ENCODE results near the gene MST1. TPM values are rescaled to one million over a fixed set of nuclear protein-coding genes. Genes with fewer than 3 reads are reported as not detected.
A peak's percentile ranks its signal among the peaks of the same experiment; 100 is the strongest.
"Not testable (repeated sequence)": the region's sequence is repeated elsewhere in the genome, so short reads cannot be mapped to it uniquely, and the experiment has no call there.

The MST1 gene
- total RNA-seq, 2 experiments from 2014 or later, result 10.7 to 13.1 TPM

- H3K27ac Mint-ChIP-seq; CTCF ChIA-PET; intact Hi-C loops (cut with micrococcal nuclease); DNase-seq; H3K4me3 Mint-ChIP-seq; H3K36me3 Mint-ChIP-seq (ENCODE audit: low read depth); H3K27me3 Mint-ChIP-seq (ENCODE audit: low read depth); H3K9me3 Mint-ChIP-seq: not testable (repeated sequence)
- peaks cover 21% of the 10 kb centered on the region for H3K4me1 Mint-ChIP-seq (ENCODE audit: low read depth)
These were observed 5.3 kb upstream of the MST1 start for GRCh38 chr3:49694409-49695070.

GRCh38 chr3:49691481-49691880 is 2.2 kb upstream of the MST1 start:
- DNase-seq; intact Hi-C loops (cut with micrococcal nuclease); H3K27ac Mint-ChIP-seq; H3K36me3 Mint-ChIP-seq (ENCODE audit: low read depth); CTCF ChIA-PET; H3K27me3 Mint-ChIP-seq (ENCODE audit: low read depth); H3K9me3 Mint-ChIP-seq: not testable (repeated sequence)
- peak overlapping the region; percentile 18 for H3K4me3 Mint-ChIP-seq
- peaks cover 33% of the 10 kb centered on the region for H3K4me1 Mint-ChIP-seq (ENCODE audit: low read depth)

- H3K27me3 Mint-ChIP-seq (ENCODE audit: low read depth); H3K36me3 Mint-ChIP-seq (ENCODE audit: low read depth); H3K9me3 Mint-ChIP-seq; H3K27ac Mint-ChIP-seq; CTCF ChIA-PET; DNase-seq; intact Hi-C loops (cut with micrococcal nuclease): not testable (repeated sequence)
- peaks cover 33% of the 10 kb centered on the region for H3K4me1 Mint-ChIP-seq (ENCODE audit: low read depth)
- H3K4me3 Mint-ChIP-seq, result peak overlapping the region; percentile 97
These were observed 1.6 kb upstream of the MST1 start for GRCh38 chr3:49690856-49691255.

GRCh38 chr3:49689908-49690624 is 792 bp upstream of the MST1 start:
- CTCF ChIA-PET; H3K36me3 Mint-ChIP-seq (ENCODE audit: low read depth); H3K27me3 Mint-ChIP-seq (ENCODE audit: low read depth); DNase-seq; H3K9me3 Mint-ChIP-seq: not testable (repeated sequence)
- Mint-ChIP-seq H3K4me1 (ENCODE audit: low read depth) (peaks cover 33% of the 10 kb centered on the region), H3K4me3 (peak overlapping the region; percentile 97), H3K27ac (peak overlapping the region; percentile 37)
- intact Hi-C loops (cut with micrococcal nuclease), result loop anchor here (1.0 to 5.0 kb wide), 2 partner anchors 16 to 32 kb away; partner anchors contain the start of genes APEH and GMPPB

- CTCF ChIA-PET, result interaction anchor here (0.7 kb wide), 1 partner anchor 149 kb away, joined by 3 read pairs; no protein-coding TSS in a partner anchor
- Mint-ChIP-seq H3K27ac (peak overlapping the region; percentile 83), H3K4me1 (ENCODE audit: low read depth) (peaks cover 31% of the 10 kb centered on the region)
These were observed 782 bp downstream of the MST1 start for GRCh38 chr3:49688338-49689045.

GRCh38 chr3:49687424-49687795 is 1.9 kb downstream of the MST1 start:
- CTCF ChIA-PET; H3K27me3 Mint-ChIP-seq (ENCODE audit: low read depth); DNase-seq; H3K9me3 Mint-ChIP-seq; H3K27ac Mint-ChIP-seq; H3K36me3 Mint-ChIP-seq (ENCODE audit: low read depth): not testable (repeated sequence)
- intact Hi-C loops (cut with micrococcal nuclease), result loop anchor here (5.0 kb wide), 1 partner anchor 35 kb away; the partner anchor contains the start of gene GMPPB
- peak overlapping the region; percentile 21 for H3K4me3 Mint-ChIP-seq
- H3K4me1 Mint-ChIP-seq (ENCODE audit: low read depth), result peaks cover 28% of the 10 kb centered on the region

More at GRCh38 chr3:49688338-49689045, 782 bp downstream of the MST1 start:
- H3K27me3 Mint-ChIP-seq (ENCODE audit: low read depth); DNase-seq; H3K9me3 Mint-ChIP-seq; H3K36me3 Mint-ChIP-seq (ENCODE audit: low read depth): not testable (repeated sequence)
- H3K4me3 Mint-ChIP-seq, result peak overlapping the region; percentile 97
- intact Hi-C loops (cut with micrococcal nuclease), result loop anchor here (1.0 to 5.0 kb wide), 2 partner anchors 14 to 34 kb away; partner anchors contain the start of genes APEH and GMPPB

GRCh38 chr3:49686769-49687423 is 2.4 kb downstream of the MST1 start:
- H3K27me3 Mint-ChIP-seq (ENCODE audit: low read depth); H3K9me3 Mint-ChIP-seq; CTCF ChIA-PET; H3K27ac Mint-ChIP-seq; H3K36me3 Mint-ChIP-seq (ENCODE audit: low read depth): not testable (repeated sequence)
- H3K4me1 Mint-ChIP-seq (ENCODE audit: low read depth), result peaks cover 28% of the 10 kb centered on the region
- peak; percentile 27 for DNase-seq
- H3K4me3 Mint-ChIP-seq, result peak overlapping the region; percentile 21
- intact Hi-C loops (cut with micrococcal nuclease), result loop anchor here (5.0 kb wide), 1 partner anchor 35 kb away; the partner anchor contains the start of gene GMPPB

GRCh38 chr3:49686346-49686745 is 2.9 kb downstream of the MST1 start:
- H3K27me3 Mint-ChIP-seq (ENCODE audit: low read depth); H3K27ac Mint-ChIP-seq; H3K36me3 Mint-ChIP-seq (ENCODE audit: low read depth); H3K9me3 Mint-ChIP-seq; CTCF ChIA-PET: not testable (repeated sequence)
- peaks cover 28% of the 10 kb centered on the region for H3K4me1 Mint-ChIP-seq (ENCODE audit: low read depth)
- intact Hi-C loops (cut with micrococcal nuclease), result loop anchor here (5.0 kb wide), 1 partner anchor 36 kb away; the partner anchor contains the start of gene GMPPB
- DNase-seq, result peak; percentile 22
- peak overlapping the region; percentile 41 for H3K4me3 Mint-ChIP-seq

GRCh38 chr3:49685846-49686245 is 3.4 kb downstream of the MST1 start:
- CTCF ChIA-PET; H3K9me3 Mint-ChIP-seq; DNase-seq; H3K27me3 Mint-ChIP-seq (ENCODE audit: low read depth); H3K27ac Mint-ChIP-seq; H3K36me3 Mint-ChIP-seq (ENCODE audit: low read depth); H3K4me3 Mint-ChIP-seq: not testable (repeated sequence)
- intact Hi-C loops (cut with micrococcal nuclease), result loop anchor here (5.0 kb wide), 1 partner anchor 36 kb away; the partner anchor contains the start of gene GMPPB
- H3K4me1 Mint-ChIP-seq (ENCODE audit: low read depth), result peaks cover 23% of the 10 kb centered on the region

GRCh38 chr3:49685103-49685502 is 4.2 kb downstream of the MST1 start:
- peaks cover 16% of the 10 kb centered on the region for H3K4me1 Mint-ChIP-seq (ENCODE audit: low read depth)
- DNase-seq; H3K27ac Mint-ChIP-seq; H3K4me3 Mint-ChIP-seq; H3K27me3 Mint-ChIP-seq (ENCODE audit: low read depth); CTCF ChIA-PET; H3K9me3 Mint-ChIP-seq; H3K36me3 Mint-ChIP-seq (ENCODE audit: low read depth): not testable (repeated sequence)
- intact Hi-C loops (cut with micrococcal nuclease), result loop anchor here (5.0 kb wide), 1 partner anchor 37 kb away; the partner anchor contains the start of gene GMPPB

GRCh38 chr3:49684453-49684852 is 4.8 kb downstream of the MST1 start:
- H3K9me3 Mint-ChIP-seq; H3K27ac Mint-ChIP-seq; CTCF ChIA-PET; intact Hi-C loops (cut with micrococcal nuclease); H3K27me3 Mint-ChIP-seq (ENCODE audit: low read depth); DNase-seq; H3K4me3 Mint-ChIP-seq; H3K36me3 Mint-ChIP-seq (ENCODE audit: low read depth): not testable (repeated sequence)
- H3K4me1 Mint-ChIP-seq (ENCODE audit: low read depth), result peaks cover 15% of the 10 kb centered on the region

GRCh38 chr3:49683162-49683561 is 6.1 kb downstream of the MST1 start:
- intact Hi-C loops (cut with micrococcal nuclease), result no loop called here
- Mint-ChIP-seq H3K4me3 (no peak overlapping the region), H3K9me3 (no peaks in the 10 kb centered on the region), H3K27me3 (ENCODE audit: low read depth) (peaks cover 4% of the 10 kb centered on the region), H3K36me3 (ENCODE audit: low read depth) (peaks cover 10% of the 10 kb centered on the region), H3K4me1 (ENCODE audit: low read depth) (peaks cover 9% of the 10 kb centered on the region), H3K27ac (no peak overlapping the region)
- no peak for DNase-seq
- CTCF ChIA-PET, result no interaction called here

Data from activated naive CD4-positive, alpha-beta T cell treated with anti-CD3 and anti-CD28 coated beads for 36 hours (primary cell).